A673 (cell line): Measurements from ENCODE around the gene INHBC. TPM values are rescaled to one million over a fixed set of nuclear protein-coding genes. Genes with fewer than 3 reads are reported as not detected.

Experiments used
- BruUV-seq: library from RNA; stranded (reverse); fragments of 400-500 nt; replicated peaks from 2 replicates; lab custom pipeline; 2021; lab: Mats Ljungman, UMichigan
- CTCF ChIA-PET: fragments of 300-600 bp; sonication (Branson Sonifier 250); formaldehyde crosslinking; loops from one replicate; lab custom pipeline; 2022; ENCODE audit warnings: antibody characterized with exemption; lab: Charles Lee
- POLR2A ChIA-PET: fragments of 300-600 bp; sonication (Branson Sonifier 250); formaldehyde crosslinking; loops from one replicate; lab custom pipeline; 2022; ENCODE audit warnings: antibody characterized with exemption; ENCODE audit not compliant: low non-redundant PET; lab: Charles Lee
- DNase-seq: peaks from one replicate; pipeline ENCODE4 v3.0.0-alpha.2; 2015; ENCODE audit warnings: low spot score
- H3K27ac ChIP-seq: fragments of 200-600 bp; sonication (generic); 2 replicates; pipeline ENCODE4 v1.5.1; 2016; ENCODE audit warnings: mixed run types, low read depth, mild to moderate bottlenecking, mixed read lengths, antibody characterized with exemption, low read length; ENCODE audit not compliant: poor library complexity, severe bottlenecking
- H3K27me3 ChIP-seq: fragments of 200-600 bp; sonication (generic); replicated peaks from 2 replicates; pipeline ENCODE4 v1.6.1; 2017; ENCODE audit warnings: mixed run types, low read depth, mild to moderate bottlenecking, mixed read lengths, antibody characterized with exemption, low read length; ENCODE audit not compliant: insufficient read depth, poor library complexity
- H3K36me3 ChIP-seq: fragments of 200-600 bp; sonication (generic); 2 replicates; pipeline ENCODE4 v1.6.1; 2016; ENCODE audit warnings: mixed run types, mild to moderate bottlenecking, mixed read lengths, antibody characterized with exemption, low read length; ENCODE audit not compliant: insufficient read depth, poor library complexity, severe bottlenecking
- H3K4me1 ChIP-seq: fragments of 200-600 bp; sonication (generic); 2 replicates; pipeline ENCODE4 v1.6.1; 2017; ENCODE audit warnings: mixed run types, mild to moderate bottlenecking, mixed read lengths, antibody characterized with exemption, low read length; ENCODE audit not compliant: insufficient read depth, poor library complexity, severe bottlenecking
- H3K4me3 ChIP-seq: fragments of 200-600 bp; sonication (generic); 2 replicates; pipeline ENCODE4 v1.5.1; 2016; ENCODE audit warnings: low read depth, mixed run types, mild to moderate bottlenecking, mixed read lengths, low read length; ENCODE audit not compliant: poor library complexity, severe bottlenecking
- H3K9me3 ChIP-seq: fragments of 200-600 bp; sonication (generic); 2 replicates; pipeline ENCODE4 v1.6.1; 2016; ENCODE audit warnings: mixed run types, low read depth, mild to moderate bottlenecking, mixed read lengths, antibody characterized with exemption, low read length; ENCODE audit not compliant: poor library complexity, severe bottlenecking
- CTCF ChIP-seq: fragments of 300-800, 200-600 bp; sonication (generic); conservative IDR thresholded peaks from 2 replicates; pipeline ENCODE4 v1.5.1; 2017; ENCODE audit warnings: low read depth, mild to moderate bottlenecking, antibody characterized with exemption, low read length, moderate library complexity, mixed read lengths
- EZH2 ChIP-seq: fragments of 200-600 bp; sonication (generic); IDR thresholded peaks from 2 replicates; pipeline ENCODE4 v1.6.1; 2017; ENCODE audit warnings: borderline replicate concordance, low read depth, mild to moderate bottlenecking, mixed read lengths, antibody characterized with exemption, low read length; ENCODE audit not compliant: poor library complexity, severe bottlenecking
- intact Hi-C: fragments of 100-400 bp; cut with micrococcal nuclease; formaldehyde crosslinking; loops from one replicate; pipeline ENCODE4 v1.10.0; 2022; ENCODE audit not compliant: unreplicated experiment
- total RNA-seq: library from RNA; stranded (reverse); gene quantifications from 2 replicates; pipeline ENCODE4 v1.2.3, GENCODE V29; 2021

INHBC gene
- total RNA-seq, 1 experiment from 2014 or later, result not detected

GRCh38 chr12:57476993-57477709, 42.6 kb downstream of the INHBC start:
- CTCF ChIA-PET, result no interaction called here
- Histone ChIP-seq H3K4me1 (no peaks in the 10 kb centered on the region), H3K27me3 (peaks cover 29% of the 10 kb centered on the region), H3K27ac (no peak overlapping the region), H3K9me3 (no peaks in the 10 kb centered on the region), H3K4me3 (no peak overlapping the region), H3K36me3 (no peaks in the 10 kb centered on the region)
- intact Hi-C loops, result no loop called here
- no TSS peak for BruUV-seq
- no peak for TF ChIP-seq CTCF
- no peak for TF ChIP-seq EZH2
- DNase-seq, result no peak
- POLR2A ChIA-PET, result no interaction called here

GRCh38 chr12:57477710-57478681, 43.4 kb downstream of the INHBC start:
- Histone ChIP-seq H3K27ac (no peak overlapping the region), H3K4me1 (no peaks in the 10 kb centered on the region), H3K36me3 (no peaks in the 10 kb centered on the region), H3K4me3 (no peak overlapping the region), H3K27me3 (peaks cover 29% of the 10 kb centered on the region), H3K9me3 (no peaks in the 10 kb centered on the region)
- no peak for TF ChIP-seq EZH2
- no peak for TF ChIP-seq CTCF
- no TSS peak for BruUV-seq
- CTCF ChIA-PET, result no interaction called here
- POLR2A ChIA-PET, result no interaction called here
- intact Hi-C loops, result no loop called here
- DNase-seq, result no peak

- intact Hi-C loops, result no loop called here
- ChIA-PET CTCF (no interaction called here), POLR2A (no interaction called here)
- no peak overlapping the region for H3K27ac ChIP-seq
- H3K4me1 ChIP-seq, result no peaks in the 10 kb centered on the region
- peaks cover 26% of the 10 kb centered on the region for H3K27me3 ChIP-seq
- H3K9me3 ChIP-seq, result no peaks in the 10 kb centered on the region
- DNase-seq, result no peak
- H3K4me3 ChIP-seq, result no peak overlapping the region
- no TSS peak for BruUV-seq
- TF ChIP-seq EZH2 (no peak), CTCF (no peak)
- H3K36me3 ChIP-seq, result no peaks in the 10 kb centered on the region
Observed at GRCh38 chr12:57479043-57479375, 44.4 kb downstream of the INHBC start.
